Measurements from ENCODE around the gene EIF2AK2. TPM values are rescaled to one million over a fixed set of nuclear protein-coding genes. Genes with fewer than 3 reads are reported as not detected.

Gene EIF2AK2
- total RNA-seq, 6 experiments from 2014 or later: 42.7 to 55.2 (median 45.7) TPM

DNA sequence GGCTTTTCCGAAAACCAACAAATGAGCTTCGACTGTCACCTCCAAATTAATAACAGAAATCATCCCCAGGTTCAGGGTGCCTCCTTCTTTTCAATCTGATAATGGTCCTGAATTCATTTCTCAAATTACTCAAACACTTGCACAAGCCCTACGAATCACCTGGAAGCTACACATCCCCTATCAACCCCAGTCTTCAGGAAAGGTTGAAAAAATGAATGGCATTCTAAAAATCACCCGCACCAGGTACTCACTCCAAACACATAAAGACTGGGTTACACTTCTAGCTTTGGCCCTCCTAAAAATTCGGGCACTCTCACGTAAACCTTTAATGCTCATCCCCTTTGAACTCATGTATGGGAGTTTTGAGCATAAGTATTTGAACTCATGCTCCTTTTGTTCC is 23.9 kb downstream of the EIF2AK2 start:
- TF ChIP-seq, protein P1, sequence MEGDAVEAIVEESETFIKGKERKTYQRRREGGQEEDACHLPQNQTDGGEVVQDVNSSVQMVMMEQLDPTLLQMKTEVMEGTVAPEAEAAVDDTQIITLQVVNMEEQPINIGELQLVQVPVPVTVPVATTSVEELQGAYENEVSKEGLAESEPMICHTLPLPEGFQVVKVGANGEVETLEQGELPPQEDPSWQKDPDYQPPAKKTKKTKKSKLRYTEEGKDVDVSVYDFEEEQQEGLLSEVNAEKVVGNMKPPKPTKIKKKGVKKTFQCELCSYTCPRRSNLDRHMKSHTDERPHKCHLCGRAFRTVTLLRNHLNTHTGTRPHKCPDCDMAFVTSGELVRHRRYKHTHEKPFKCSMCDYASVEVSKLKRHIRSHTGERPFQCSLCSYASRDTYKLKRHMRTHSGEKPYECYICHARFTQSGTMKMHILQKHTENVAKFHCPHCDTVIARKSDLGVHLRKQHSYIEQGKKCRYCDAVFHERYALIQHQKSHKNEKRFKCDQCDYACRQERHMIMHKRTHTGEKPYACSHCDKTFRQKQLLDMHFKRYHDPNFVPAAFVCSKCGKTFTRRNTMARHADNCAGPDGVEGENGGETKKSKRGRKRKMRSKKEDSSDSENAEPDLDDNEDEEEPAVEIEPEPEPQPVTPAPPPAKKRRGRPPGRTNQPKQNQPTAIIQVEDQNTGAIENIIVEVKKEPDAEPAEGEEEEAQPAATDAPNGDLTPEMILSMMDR (IDR thresholded peaks at IDR 0.05): no peak
- no peak for DNase-seq
- Mint-ChIP-seq H3K9me3 (no peaks in the 10 kb centered on the region), H3K27ac (no peak overlapping the region), H3K4me3 (no peak overlapping the region), H3K36me3 (ENCODE audit: low read depth) (peaks cover 47% of the 10 kb centered on the region), H3K27me3 (ENCODE audit: insufficient read depth) (no peaks in the 10 kb centered on the region), H3K4me1 (ENCODE audit: low read depth) (peaks cover 12% of the 10 kb centered on the region)

DNA sequence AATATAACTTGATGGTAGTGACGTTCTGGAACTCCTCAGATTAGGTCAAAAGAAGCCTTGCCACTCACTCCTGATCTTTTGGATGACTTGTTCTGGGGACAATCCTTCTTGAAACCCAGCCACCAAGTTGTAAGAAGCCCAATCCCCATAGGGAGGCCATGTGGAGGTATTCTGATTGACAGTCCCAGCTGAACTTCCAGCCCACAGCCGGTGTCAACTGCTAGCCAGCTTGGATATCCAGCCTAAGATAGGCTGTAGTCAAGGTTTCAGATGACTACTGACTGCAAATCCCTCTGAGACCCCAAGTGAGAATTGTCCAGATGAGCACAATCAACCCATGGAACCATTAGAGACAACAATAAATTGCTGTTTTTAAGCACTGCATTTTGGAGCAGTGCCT is 31.4 kb downstream of the EIF2AK2 start:
- H3K36me3 Mint-ChIP-seq (ENCODE audit: low read depth): peaks cover 61% of the 10 kb centered on the region
- DNase-seq: no peak

DNA sequence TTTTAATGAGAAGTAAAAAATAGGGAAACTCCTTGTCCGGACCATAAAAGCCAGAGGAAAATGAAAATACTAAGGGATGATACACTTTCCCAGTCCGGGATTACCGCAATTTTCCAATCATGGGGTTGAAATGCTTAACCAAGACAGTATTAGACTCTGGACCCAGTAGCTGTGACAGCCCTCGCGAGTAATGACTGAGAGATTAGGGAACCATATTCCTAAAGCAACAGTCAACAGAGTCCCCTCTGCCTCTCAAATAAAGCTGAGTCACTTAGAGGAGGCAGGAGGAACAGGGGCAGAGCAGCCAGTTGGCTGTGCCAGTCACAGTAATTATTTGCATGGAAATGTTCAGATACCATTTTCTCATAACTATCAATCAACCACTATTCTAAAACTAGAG is 37.6 kb downstream of the EIF2AK2 start:
- no peaks in the 10 kb centered on the region for H3K4me1 Mint-ChIP-seq (ENCODE audit: low read depth)
- H3K36me3 Mint-ChIP-seq (ENCODE audit: low read depth): peaks cover 24% of the 10 kb centered on the region
- TF ChIP-seq, protein P1 (IDR thresholded peaks at IDR 0.05): no peak
- H3K4me3 Mint-ChIP-seq: no peak overlapping the region
- no peak overlapping the region for H3K27ac Mint-ChIP-seq
- no peaks in the 10 kb centered on the region for H3K9me3 Mint-ChIP-seq
- H3K27me3 Mint-ChIP-seq (ENCODE audit: insufficient read depth): no peaks in the 10 kb centered on the region; the same call in 1 of the 2 replicates
- no peak for DNase-seq

More for the DNA sequence above, 31.4 kb downstream of the EIF2AK2 start:
- Mint-ChIP-seq H3K9me3 (no peaks in the 10 kb centered on the region), H3K27ac (no peak overlapping the region), H3K4me3 (no peak overlapping the region), H3K27me3 (ENCODE audit: insufficient read depth) (no peaks in the 10 kb centered on the region; the same call in 1 of the 2 replicates), H3K4me1 (ENCODE audit: low read depth) (no peaks in the 10 kb centered on the region; the same call in 1 of the 2 replicates)
- TF ChIP-seq, protein P1 (IDR thresholded peaks at IDR 0.05): no peak

DNA sequence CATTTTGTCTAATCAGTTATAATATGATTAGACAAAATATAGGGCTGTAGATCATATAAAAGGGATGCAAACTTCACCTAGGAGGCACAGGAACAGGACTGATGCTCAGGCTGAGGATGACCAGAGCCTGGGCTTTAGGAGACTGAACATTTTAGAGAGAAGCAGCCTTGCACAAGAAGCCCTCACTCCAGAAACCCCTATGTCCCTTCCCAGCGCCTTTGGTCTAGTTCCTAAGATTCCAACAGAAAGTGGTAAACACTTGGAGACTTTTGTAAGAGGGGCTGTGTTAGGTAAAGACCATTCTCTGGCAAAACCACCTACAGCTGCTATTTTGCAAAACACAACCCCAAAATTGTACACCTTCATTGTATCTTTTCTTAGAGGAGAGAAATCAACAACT is 39.2 kb downstream of the EIF2AK2 start:
- Mint-ChIP-seq H3K27me3 (ENCODE audit: insufficient read depth) (no peaks in the 10 kb centered on the region; the same call in 1 of the 2 replicates), H3K4me3 (no peak overlapping the region), H3K36me3 (ENCODE audit: low read depth) (peaks cover 22% of the 10 kb centered on the region), H3K4me1 (ENCODE audit: low read depth) (no peaks in the 10 kb centered on the region), H3K9me3 (no peaks in the 10 kb centered on the region), H3K27ac (no peak overlapping the region)
- DNase-seq: no peak
- TF ChIP-seq, protein P1 (IDR thresholded peaks at IDR 0.05): no peak

DNA sequence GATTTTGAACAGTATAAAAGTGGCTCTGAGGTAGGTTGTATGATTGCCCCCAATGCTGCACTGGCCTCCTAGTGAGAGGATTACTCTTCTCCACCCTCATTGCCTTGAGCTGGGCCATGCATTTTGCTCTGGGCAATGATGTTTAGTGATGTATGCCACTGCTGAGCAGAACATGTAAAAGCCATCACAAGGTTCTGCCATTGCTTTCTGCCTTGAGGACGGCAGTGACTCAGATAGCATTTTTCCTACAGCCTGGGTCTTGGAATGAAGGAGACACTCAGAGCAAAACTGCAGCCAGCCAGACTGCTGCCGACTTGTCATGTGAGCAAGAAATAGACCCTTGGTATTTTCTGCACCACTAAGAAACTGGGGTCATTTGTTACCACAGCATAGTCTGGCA is 44.8 kb downstream of the EIF2AK2 start:
- H3K4me1 Mint-ChIP-seq (ENCODE audit: low read depth): no peaks in the 10 kb centered on the region
- no peak overlapping the region for H3K27ac Mint-ChIP-seq
- DNase-seq: no peak
- TF ChIP-seq, protein P1 (IDR thresholded peaks at IDR 0.05): no peak
- no peaks in the 10 kb centered on the region for H3K9me3 Mint-ChIP-seq
- no peak overlapping the region for H3K4me3 Mint-ChIP-seq
- H3K27me3 Mint-ChIP-seq (ENCODE audit: insufficient read depth): 0 out of 2 replicates have a peak, but pooled peaks cover 2% of the 10 kb centered on the region
- peaks cover 35% of the 10 kb centered on the region for H3K36me3 Mint-ChIP-seq (ENCODE audit: low read depth)

Data from HFFc6 (cell line).